Esophagus muscularis mucosa (tissue), 4 donors: ENCODE measurements around the gene SH2D6.

Experiments used
- CTCF ChIP-seq, 3 experiments: fragments of 200-600 bp in 2 of 3; fragments of 450-650 bp in 1 of 3; sonication (generic) in 2 of 3; IDR thresholded peaks; one replicate each; pipeline ENCODE4 v1.5.1; 2017 to 2019; ENCODE audit warnings: antibody characterized with exemption in 3 of 3, mild to moderate bottlenecking in 2 of 3, moderate library complexity in 1 of 3
- EP300 ChIP-seq: sonication (generic); formaldehyde crosslinking; IDR thresholded peaks from one replicate; pipeline ENCODE4 v1.6.1; 2017; ENCODE audit warnings: antibody characterized with exemption
- POLR2A ChIP-seq: fragments of 450-650 bp; IDR thresholded peaks from one replicate; pipeline ENCODE4 v1.6.1; 2017; ENCODE audit warnings: antibody characterized with exemption, moderate library complexity, mild to moderate bottlenecking, low read depth
- POLR2AphosphoS5 ChIP-seq, 2 donors: sonication (generic); formaldehyde crosslinking; IDR thresholded peaks; one replicate each; pipeline ENCODE4 v1.6.1; 2017; ENCODE audit warnings: antibody characterized with exemption in 2 of 2

GRCh38 chr2:85439025-85439472, 20.5 kb downstream of the SH2D6 start:
- TF ChIP-seq CTCF (IDR thresholded peaks at IDR 0.05) (no peak), POLR2AphosphoS5 (IDR thresholded peaks at IDR 0.05) (no peak), POLR2A (no peak), EP300 (no peak)
